Upper lobe of left lung (tissue), 6 donors: Measurements from ENCODE around the gene MTHFD1L. TPM values are rescaled to one million over a fixed set of nuclear protein-coding genes. Genes with fewer than 3 reads are reported as not detected.
"Not testable (repeated sequence)": the region's sequence is repeated elsewhere in the genome, so short reads cannot be mapped to it uniquely, and the experiment has no call there.

Experiments used
- ATAC-seq, 2 donors: fragments of 200-7000 bp; cut with Tn5 transposase; one replicate each; pipeline ENCODE4 v1.9.1; 2022; ENCODE audit warnings: mild to moderate bottlenecking in 2 of 2, moderate library complexity in 2 of 2; ENCODE audit not compliant: low FRiP score in 2 of 2
- DNase-seq, 2 donors: peaks; one replicate each; pipeline ENCODE4 v3.0.0-alpha.2; 2019 to 2020
- H3K27ac ChIP-seq, 4 donors: fragments of 200-600 bp; sonication (generic); one replicate each; pipeline ENCODE4 v1.5.1; 2016 to 2019
- H3K27me3 ChIP-seq, 4 donors: fragments of 200-600 bp; sonication (generic); one replicate each; pipeline ENCODE4 v1.5.1; 2017 to 2019
- H3K36me3 ChIP-seq, 4 donors: fragments of 200-600 bp; sonication (generic); one replicate each; pipeline ENCODE4 v1.5.1; 2016 to 2019
- H3K4me1 ChIP-seq, 4 donors: fragments of 200-600 bp; sonication (generic); one replicate each; pipeline ENCODE4 v1.5.1; 2018 to 2019
- H3K4me3 ChIP-seq, 4 donors: fragments of 200-600 bp; sonication (generic); one replicate each; pipeline ENCODE4 v1.5.1; 2017 to 2019; ENCODE audit warnings: mild to moderate bottlenecking in 2 of 4, moderate library complexity in 1 of 4
- H3K9me3 ChIP-seq, 4 donors: fragments of 200-600 bp; sonication (generic); one replicate each; pipeline ENCODE4 v1.5.1; 2018 to 2019
- CTCF ChIP-seq, 6 experiments: fragments of 450-650 bp in 4 of 6; fragments of 200-600 bp in 2 of 6; sonication (generic) in 2 of 6; IDR thresholded peaks; one replicate each; pipeline ENCODE4 v1.5.1; 2016 to 2019; ENCODE audit warnings: antibody characterized with exemption in 6 of 6
- EP300 ChIP-seq, 4 donors: sonication (generic); formaldehyde crosslinking; IDR thresholded peaks; one replicate each; pipeline ENCODE4 v1.5.1; 2017; ENCODE audit warnings: antibody characterized with exemption in 4 of 4, control low read depth in 2 of 4
- POLR2A ChIP-seq, 4 donors: fragments of 450-650 bp; IDR thresholded peaks; one replicate each; pipeline ENCODE4 v1.5.1; 2016 to 2017; ENCODE audit warnings: antibody characterized with exemption in 4 of 4, mild to moderate bottlenecking in 2 of 4
- POLR2AphosphoS5 ChIP-seq, 2 donors: sonication (generic); formaldehyde crosslinking; IDR thresholded peaks; one replicate each; pipeline ENCODE4 v1.5.1; 2017; ENCODE audit warnings: antibody characterized with exemption in 2 of 2
- WGBS, 2 donors: methylation state at CpG; one replicate each; pipeline ENCODE4 v1.1.5; 2017 to 2018; 5-methylcytosine and 5-hydroxymethylcytosine counted together
- total RNA-seq, 6 donors: library from RNA; depleted of rRNA in 4 of 6; stranded (reverse); fragments of >200 nt in 4 of 6; gene quantifications; one replicate each; pipeline versions ENCODE4 v1.1.0 to v1.2.1, GENCODE V29; 2016 to 2021
- donor health status: DM: no; HTN: no; CAD: no; lungs with moderate emphysema.
- donor health status: DM: no; HTN: yes; CAD: no; lungs with severe emphysema.

Gene MTHFD1L
- total RNA-seq, 6 donors from 2014 or later, result 11.8 to 32.3 (median 19.4) TPM

DNA sequence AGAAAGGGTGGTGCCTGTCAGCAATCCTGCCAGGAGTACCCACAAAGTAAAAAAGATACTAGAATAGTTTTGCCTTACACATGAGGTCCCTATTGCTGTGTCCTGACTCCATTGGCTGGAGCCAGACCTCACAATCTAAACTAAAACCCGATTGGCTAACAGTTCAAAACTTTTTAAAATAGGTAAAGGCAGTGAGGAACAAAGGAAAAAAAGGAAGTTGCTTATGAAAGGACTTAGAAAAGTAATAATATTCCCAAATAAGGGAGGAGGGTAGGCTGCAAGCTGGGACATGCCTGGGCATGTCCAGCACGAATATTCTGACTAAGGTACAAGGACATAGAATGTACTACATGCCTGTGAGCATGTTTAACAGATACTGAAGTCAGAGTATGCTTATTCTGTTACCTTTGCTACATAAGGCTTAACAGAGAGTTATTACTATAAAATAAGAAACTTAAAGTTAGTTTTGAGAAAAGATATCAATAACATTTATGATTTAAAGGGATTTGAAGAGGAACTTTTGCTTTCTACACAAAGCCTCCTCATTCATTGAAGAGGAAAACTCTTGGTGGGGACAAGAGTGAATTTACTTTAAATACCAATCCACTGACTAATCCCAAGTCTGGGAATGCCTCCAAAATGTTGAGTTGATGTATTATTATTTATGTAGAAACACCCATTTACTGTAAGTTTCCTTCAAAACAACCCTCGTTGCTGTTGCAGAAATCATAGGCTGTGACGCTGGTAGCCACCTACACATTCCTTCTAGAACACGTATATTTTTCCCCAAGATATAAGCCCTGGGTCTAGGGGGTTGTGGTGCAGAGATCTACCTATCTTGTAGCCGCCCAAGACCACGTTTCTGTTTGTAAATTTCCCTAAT, 8.2 kb upstream of the MTHFD1L start:
- WGBS, 2 donors, result 38 to 44% methylated on average over 7 of the region's 7 CpGs

DNA sequence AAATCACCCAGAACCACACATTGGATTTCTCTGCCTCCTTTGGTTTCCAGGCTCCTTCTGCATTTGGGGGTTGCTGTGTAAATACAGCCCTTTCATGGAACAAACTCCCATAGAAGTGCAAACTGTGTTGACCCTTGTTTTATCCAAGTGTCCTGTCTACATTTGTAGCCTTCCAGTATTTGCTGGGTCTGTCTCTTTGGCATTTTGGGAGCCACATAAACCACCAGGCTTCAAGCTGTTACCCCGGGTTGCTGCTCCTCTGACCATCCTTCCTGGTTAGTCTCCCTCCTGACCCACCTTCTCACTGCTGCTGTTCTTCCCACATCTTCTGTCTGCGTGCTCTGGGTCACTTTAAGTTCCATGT, 7.6 kb upstream of the MTHFD1L start:
- TF ChIP-seq EP300 (IDR thresholded peaks at IDR 0.05) (no peak), POLR2AphosphoS5 (IDR thresholded peaks at IDR 0.05) (no peak), CTCF (IDR thresholded peaks at IDR 0.05) (no peak), POLR2A (IDR thresholded peaks at IDR 0.05) (no peak)
- DNase-seq (no peak), ATAC-seq (no peak)
- 79 to 89% methylated on average over 2 of the region's 2 CpGs for WGBS, 2 donors
- peaks cover 12 to 17% (median 16%) of the 10 kb centered on the region in 4 donors for H3K4me1 ChIP-seq
- H3K27ac ChIP-seq, result peak overlapping the region; percentile 30 to 58 (median 39)
- no peaks in the 10 kb centered on the region for H3K9me3 ChIP-seq
- H3K36me3 ChIP-seq, result no peaks in the 10 kb centered on the region
- no peak overlapping the region for H3K4me3 ChIP-seq
- no peaks in the 10 kb centered on the region for H3K27me3 ChIP-seq

More for the DNA sequence above, 8.2 kb upstream of the MTHFD1L start:
- H3K9me3 ChIP-seq, result no peaks in the 10 kb centered on the region
- peaks cover 12 to 17% (median 16%) of the 10 kb centered on the region in 4 donors for H3K4me1 ChIP-seq
- TF ChIP-seq POLR2A (IDR thresholded peaks at IDR 0.05), result no peak
- peak in 1 of 2 donors; percentile 22 for TF ChIP-seq POLR2AphosphoS5 (IDR thresholded peaks at IDR 0.05)
- DNase-seq, result no peak
- peak overlapping the region; percentile 30 to 58 (median 39) for H3K27ac ChIP-seq
- H3K4me3 ChIP-seq, result no peak overlapping the region
- ATAC-seq, result peak; percentile 72 to 90
- no peaks in the 10 kb centered on the region for H3K36me3 ChIP-seq
- H3K27me3 ChIP-seq, result no peaks in the 10 kb centered on the region

DNA sequence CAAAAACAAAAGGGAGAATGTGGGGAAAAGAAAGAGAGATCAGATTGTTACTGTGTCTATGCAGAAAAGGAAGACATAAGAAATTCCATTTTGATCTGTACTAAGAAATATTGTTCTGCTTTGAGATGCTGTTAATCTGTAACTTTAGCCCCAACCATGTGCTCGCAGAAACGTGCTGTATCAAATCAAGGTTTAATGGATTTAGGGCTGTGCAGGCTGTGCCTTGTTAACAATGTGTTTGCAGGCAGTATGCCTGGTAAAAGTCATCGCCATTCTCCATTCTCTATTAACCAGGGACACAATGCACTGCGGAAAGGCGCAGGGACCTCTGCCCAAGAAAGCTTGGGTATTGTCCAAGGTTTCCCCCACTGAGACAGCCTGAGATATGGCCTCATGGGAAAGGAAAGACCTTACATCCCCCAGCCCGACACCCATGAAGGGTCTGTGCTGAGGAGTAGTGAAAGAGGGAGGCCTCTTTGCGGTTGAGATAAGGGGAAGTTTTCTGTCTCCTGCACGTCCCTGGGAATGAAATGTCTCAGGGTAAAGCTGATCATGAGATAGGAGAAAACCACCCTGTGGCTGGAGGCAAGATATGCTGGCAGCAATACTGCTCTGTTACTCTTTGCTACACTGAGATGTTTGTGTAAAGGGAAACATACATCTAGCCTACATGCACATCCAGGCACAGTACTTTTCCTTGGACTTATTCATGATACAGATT, 3.9 kb upstream of the MTHFD1L start:
- not testable (repeated sequence) for ATAC-seq, H3K36me3 ChIP-seq, DNase-seq, H3K9me3 ChIP-seq, H3K27ac ChIP-seq, H3K27me3 ChIP-seq, H3K4me3 ChIP-seq
- 73 to 74% methylated on average over 8 of the region's 8 CpGs for WGBS, 2 donors
- H3K4me1 ChIP-seq, result peaks cover 21 to 29% (median 23%) of the 10 kb centered on the region in 4 donors

DNA sequence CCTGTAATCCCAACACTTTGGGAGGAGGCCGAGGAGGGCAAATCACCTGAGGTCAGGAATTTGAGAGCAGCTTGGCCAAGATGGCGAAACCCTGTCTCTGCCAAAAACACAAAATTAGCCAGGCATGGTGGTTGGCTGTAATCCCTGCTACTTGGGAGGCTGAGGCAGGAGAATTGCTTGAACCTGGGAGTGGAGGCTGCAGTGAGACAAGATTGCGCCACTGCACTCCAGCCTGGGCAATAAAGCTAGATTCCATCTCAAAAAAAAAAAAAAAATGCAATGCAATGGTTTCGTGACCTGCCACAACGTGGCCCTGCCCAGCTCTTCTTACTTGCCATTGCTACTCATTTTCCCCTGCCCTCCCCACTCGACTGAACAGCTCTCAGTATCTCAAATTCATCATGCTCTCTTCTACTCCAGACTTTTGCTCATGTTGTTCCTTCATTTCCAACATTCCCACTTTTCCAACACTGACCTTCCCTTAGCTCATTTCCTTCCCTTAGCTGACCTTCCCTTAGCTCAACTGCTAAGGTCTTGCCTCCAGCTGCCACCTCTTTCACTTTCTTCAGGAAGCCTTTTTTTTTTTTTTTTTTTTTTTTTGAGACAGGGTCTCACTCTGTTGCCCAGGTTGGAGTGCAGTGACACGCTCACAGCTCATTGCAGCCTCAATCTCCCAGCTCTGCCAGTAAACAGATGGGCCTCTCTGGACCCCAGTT, 2.1 kb upstream of the MTHFD1L start:
- Histone ChIP-seq H3K27me3 (no peaks in the 10 kb centered on the region), H3K36me3 (no peaks in the 10 kb centered on the region), H3K4me3 (no peak overlapping the region), H3K4me1 (peaks cover 13 to 25% (median 13%) of the 10 kb centered on the region in 4 donors), H3K9me3 (no peaks in the 10 kb centered on the region), H3K27ac (no peak overlapping the region)
- TF ChIP-seq POLR2A (IDR thresholded peaks at IDR 0.05) (no peak), EP300 (IDR thresholded peaks at IDR 0.05) (no peak), POLR2AphosphoS5 (IDR thresholded peaks at IDR 0.05) (no peak), CTCF (IDR thresholded peaks at IDR 0.05) (no peak)
- ATAC-seq (no peak), DNase-seq (no peak)
- 91 to 92% methylated on average over 6 to 7 of the region's 7 CpGs for WGBS, 2 donors

DNA sequence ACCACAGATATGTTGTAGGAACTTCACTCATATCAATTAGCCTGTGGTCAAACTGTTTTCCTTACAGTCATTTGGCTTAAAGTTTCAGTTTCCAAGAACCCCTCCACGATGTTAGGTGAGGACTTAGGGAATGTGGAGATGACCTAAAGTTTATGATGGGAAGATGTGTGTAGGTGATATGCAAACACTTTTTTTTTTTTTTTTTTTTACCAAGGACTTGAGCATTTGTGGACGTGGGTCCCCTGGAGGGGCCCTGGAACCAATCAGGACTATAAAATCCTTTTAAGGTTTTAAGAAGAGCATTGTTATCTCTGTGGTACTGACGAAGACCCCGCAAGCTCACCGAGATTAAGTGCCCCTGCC, 478 bp upstream of the MTHFD1L start:
- peak overlapping the region; percentile 88 to 94 (median 93) for H3K27ac ChIP-seq
- no peak for ATAC-seq
- 19 to 27% methylated on average over 4 to 5 of the region's 5 CpGs for WGBS, 2 donors

More for the DNA sequence above, 478 bp upstream of the MTHFD1L start:
- H3K9me3 ChIP-seq, result no peaks in the 10 kb centered on the region
- peak overlapping the region; percentile 2 to 98 (median 84) for H3K4me3 ChIP-seq
- H3K36me3 ChIP-seq, result no peaks in the 10 kb centered on the region
- peaks cover 12 to 25% (median 13%) of the 10 kb centered on the region in 4 donors for H3K4me1 ChIP-seq
- TF ChIP-seq POLR2AphosphoS5 (IDR thresholded peaks at IDR 0.05) (no peak), POLR2A (IDR thresholded peaks at IDR 0.05) (no peak), EP300 (IDR thresholded peaks at IDR 0.05) (no peak), CTCF (IDR thresholded peaks at IDR 0.05) (no peak)
- no peaks in the 10 kb centered on the region for H3K27me3 ChIP-seq
- DNase-seq, result no peak
